ENCODE measurements around the gene POU4F2.

The POU4F2 gene

GRCh38 chr4:146637621-146638332 is 916 bp upstream of the POU4F2 start:
- no peak for DNase-seq (ENCODE audit: low read depth in 1 of 2, low spot score in 1 of 2)
- Histone ChIP-seq H3K4me3 (replicated peaks; ENCODE audit: insufficient read depth, low read length) (no peak overlapping the region), H3K27ac (replicated peaks) (no peak overlapping the region), H3K27me3 (ENCODE audit: insufficient read depth, poor library complexity, severe bottlenecking) (peaks cover 77% of the 10 kb centered on the region)
- TF ChIP-seq REST (IDR thresholded peaks at IDR 0.05; ENCODE audit: insufficient replicate concordance, low read depth): no peak
- TF ChIP-seq GABPA (IDR thresholded peaks at IDR 0.05; ENCODE audit: low read depth): no peak

- Histone ChIP-seq H3K27ac (replicated peaks) (no peak overlapping the region), H3K4me3 (replicated peaks; ENCODE audit: insufficient read depth, low read length) (no peak overlapping the region), H3K27me3 (ENCODE audit: insufficient read depth, poor library complexity, severe bottlenecking) (peaks cover 74% of the 10 kb centered on the region)
- DNase-seq (ENCODE audit: low read depth in 1 of 2, low spot score in 1 of 2): no peak
- TF ChIP-seq POLR2AphosphoS5 (IDR thresholded peaks at IDR 0.05; ENCODE audit: low read depth) (no peak), REST (IDR thresholded peaks at IDR 0.05; ENCODE audit: insufficient replicate concordance, low read depth) (no peak), GABPA (IDR thresholded peaks at IDR 0.05; ENCODE audit: low read depth) (no peak), SPI1 (IDR thresholded peaks at IDR 0.05; ENCODE audit: borderline replicate concordance, low read depth) (no peak), CTCF (IDR thresholded peaks at IDR 0.05; ENCODE audit: insufficient read depth, low read length) (no peak)
These were observed 334 bp upstream of the POU4F2 start for GRCh38 chr4:146638333-146638785.

GRCh38 chr4:146639506-146639932 is 826 bp downstream of the POU4F2 start:
- DNase-seq (ENCODE audit: low read depth in 1 of 2, low spot score in 1 of 2): no peak
- Histone ChIP-seq H3K27me3 (ENCODE audit: insufficient read depth, poor library complexity, severe bottlenecking) (peaks cover 71% of the 10 kb centered on the region), H3K27ac (replicated peaks) (no peak overlapping the region), H3K4me3 (replicated peaks; ENCODE audit: insufficient read depth, low read length) (no peak overlapping the region)
- TF ChIP-seq GABPA (IDR thresholded peaks at IDR 0.05; ENCODE audit: low read depth): no peak

- H3K27me3 ChIP-seq (ENCODE audit: insufficient read depth, poor library complexity, severe bottlenecking): peaks cover 73% of the 10 kb centered on the region
These were observed 1.4 kb downstream of the POU4F2 start for GRCh38 chr4:146640021-146640464.

More at GRCh38 chr4:146640021-146640464, 1.4 kb downstream of the POU4F2 start:
- DNase-seq (ENCODE audit: low read depth in 1 of 2, low spot score in 1 of 2): no peak
- Histone ChIP-seq H3K27ac (replicated peaks) (no peak overlapping the region), H3K4me3 (replicated peaks; ENCODE audit: insufficient read depth, low read length) (no peak overlapping the region)
- TF ChIP-seq SPI1 (IDR thresholded peaks at IDR 0.05; ENCODE audit: borderline replicate concordance, low read depth): no peak
- no peak for TF ChIP-seq POLR2AphosphoS5 (IDR thresholded peaks at IDR 0.05; ENCODE audit: low read depth)
- TF ChIP-seq GABPA (IDR thresholded peaks at IDR 0.05; ENCODE audit: low read depth): no peak
- TF ChIP-seq REST (IDR thresholded peaks at IDR 0.05; ENCODE audit: insufficient replicate concordance, low read depth): no peak
- TF ChIP-seq CTCF (IDR thresholded peaks at IDR 0.05; ENCODE audit: insufficient read depth, low read length): no peak
